ENCODE measurements around the gene HIC1. TPM values are rescaled to one million over a fixed set of nuclear protein-coding genes. Genes with fewer than 3 reads are reported as not detected.
A peak's percentile ranks its signal among the peaks of the same experiment; 100 is the strongest.

The HIC1 gene
- total and polyA plus RNA-seq, 2 of the 4 experiments (the other 2 are of a cell fraction) = 10.4 to 23.0 TPM

- 100% methylated on average over 1 of the region's 10 CpGs; no CpG with 5 or more reads in 1 of the 2 experiments for WGBS, 2 experiments (ENCODE audit: extremely low coverage in 2 of 2, insufficient read length in 1 of 2)
- Histone ChIP-seq H3K27ac (ENCODE audit: insufficient read depth, low read length) (no peak overlapping the region), H2BK120ac (ENCODE audit: low read depth, low read length) (peak overlapping the region; percentile 41; the same call in 1 of the 2 replicates), H3K27me3 (ENCODE audit: control insufficient read depth, insufficient read depth, low read length) (no peaks in the 10 kb centered on the region), H2BK15ac (ENCODE audit: low read depth, low read length) (peak overlapping the region; percentile 23; the same call in 1 of the 3 replicates), H3K4me2 (ENCODE audit: low read depth, low read length) (no peak overlapping the region), H3K23ac (ENCODE audit: low read depth, low read length) (no peak overlapping the region; the same call in 1 of the 2 replicates), H2BK5ac (ENCODE audit: low read depth, low read length, poor library complexity, severe bottlenecking) (no peak overlapping the region), H4K20me1 (ENCODE audit: insufficient read depth, low read length) (no peaks in the 10 kb centered on the region; the same call in 1 of the 2 replicates), H3K56ac (ENCODE audit: extremely low read depth, insufficient read depth, low read length) (no peak overlapping the region), H4K5ac (ENCODE audit: low read depth, low read length) (no peak overlapping the region), H2BK20ac (ENCODE audit: low read depth, low read length) (no peak overlapping the region), H3K14ac (replicated peaks; ENCODE audit: low read depth, low read length) (peak overlapping the region; percentile 50; the same call in 1 of the 2 replicates), H3K79me1 (ENCODE audit: low read depth in 1 of 2, low read length in 2 of 2) (peaks cover 10 to 90% of the 10 kb centered on the region in 2 experiments; a peak in 3 of 4 replicates), H2AFZ (replicated peaks; ENCODE audit: low read length, poor library complexity) (no peak overlapping the region), H3K4me3 (ENCODE audit: insufficient read depth, low read depth, low read length) (no peak overlapping the region), H3K4ac (ENCODE audit: low read depth, low read length) (peak overlapping the region; percentile 98), H3K9ac (ENCODE audit: low read depth, low read length) (no peak overlapping the region), H4K91ac (ENCODE audit: insufficient read depth, low read depth, low read length) (peak overlapping the region; percentile 83; the same call in 1 of the 2 replicates), H3K9me3 (ENCODE audit: control insufficient read depth, insufficient read depth, low read length) (no peaks in the 10 kb centered on the region), H3K36me3 (ENCODE audit: control insufficient read depth, insufficient read depth, low read length) (peaks cover 3% of the 10 kb centered on the region; the same call in 1 of the 2 replicates), H2AK9ac (replicated peaks; ENCODE audit: low read depth, low read length, poor library complexity) (peak overlapping the region; percentile 37), H3K9me1 (ENCODE audit: insufficient read depth, low read length) (peaks cover 52% of the 10 kb centered on the region), H3K4me1 (ENCODE audit: control insufficient read depth, insufficient read depth, low read length) (peaks cover 39% of the 10 kb centered on the region), H3K18ac (ENCODE audit: low read depth, low read length) (no peak overlapping the region), H4K8ac (ENCODE audit: low read depth in 2 of 2, low read length in 2 of 2) (no peak overlapping the region; a peak in 1 of 4 replicates), H2AK5ac (ENCODE audit: low read depth, low read length) (peak overlapping the region; percentile 70; the same call in 1 of the 2 replicates)
- POLR2A ChIA-PET (ENCODE audit: unreplicated experiment) = no interaction called here
- in situ Hi-C loops (cut with MboI; ENCODE audit: low sequenced_read_pairs) (no loop called here), intact Hi-C loops (cut with micrococcal nuclease) (no loop called here), dilution Hi-C loops (cut with HindIII; ENCODE audit: low sequenced_read_pairs, unreplicated experiment) (no loop called here)
- DNase-seq (peak; percentile 12), ATAC-seq (ENCODE audit: low read depth) (no peak)
- no peak for TF ChIP-seq SMC3 (IDR thresholded peaks at IDR 0.05; ENCODE audit: low read depth, low read length)
- no peak for TF ChIP-seq BHLHE40 (IDR thresholded peaks at IDR 0.05; ENCODE audit: low read depth, low read length)
- no peak for TF ChIP-seq USF2 (IDR thresholded peaks at IDR 0.05; ENCODE audit: low read depth, low read length)
- TF ChIP-seq ELK1 (IDR thresholded peaks at IDR 0.05; ENCODE audit: borderline replicate concordance, low read depth, low read length) = no peak
- no peak for TF ChIP-seq FOS (IDR thresholded peaks at IDR 0.05; ENCODE audit: low read depth, low read length)
- no peak for TF ChIP-seq POLR2A (IDR thresholded peaks at IDR 0.05; ENCODE audit: low read depth, low read length)
- no peak for TF ChIP-seq CTCF (conservative IDR thresholded peaks at IDR 0.05; ENCODE audit: low read depth, low read length)
- CTCF ChIA-PET = interaction anchor here (1.3 kb wide), 1 partner anchor 12 kb away, joined by 4 read pairs; no protein-coding TSS in a partner anchor
- BruUV-seq (replicated peaks) = no TSS peak
These were observed 32.8 kb downstream of the HIC1 start for GRCh38 chr17:2087597-2088211.
